ENCODE data around the gene DCLK1. TPM values are rescaled to one million over a fixed set of nuclear protein-coding genes. Genes with fewer than 3 reads are reported as not detected.
A peak's percentile ranks its signal among the peaks of the same experiment; 100 is the strongest.

Gene DCLK1
- total RNA-seq, 1 donor from 2014 or later: 2.2 TPM

DNA sequence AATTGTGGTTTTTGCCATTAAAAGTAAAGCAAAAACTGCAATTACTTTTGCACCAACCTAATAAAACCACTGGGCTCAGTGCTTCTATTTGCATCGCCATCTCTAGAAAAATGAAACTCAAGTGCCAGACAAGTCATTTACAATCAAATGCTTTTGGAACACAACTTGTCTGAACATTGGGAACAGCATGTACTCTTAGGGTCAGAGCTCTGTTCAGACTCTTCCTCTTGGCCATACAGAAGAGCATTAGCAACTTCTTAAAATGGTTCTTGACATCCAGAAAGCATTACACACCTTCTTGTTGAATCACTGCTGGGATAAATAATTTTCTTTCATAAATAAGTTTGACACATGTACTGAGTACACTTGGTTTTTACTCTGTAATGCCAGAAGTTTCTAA is 272.5 kb downstream of the DCLK1 start:
- TF ChIP-seq CTCF (conservative IDR thresholded peaks at IDR 0.05; ENCODE audit: low read depth, low read length): no peak
- no peak for DNase-seq (ENCODE audit: low read depth)
- no peak overlapping the region for H3K4me3 ChIP-seq (ENCODE audit: low read depth, low read length)

DNA sequence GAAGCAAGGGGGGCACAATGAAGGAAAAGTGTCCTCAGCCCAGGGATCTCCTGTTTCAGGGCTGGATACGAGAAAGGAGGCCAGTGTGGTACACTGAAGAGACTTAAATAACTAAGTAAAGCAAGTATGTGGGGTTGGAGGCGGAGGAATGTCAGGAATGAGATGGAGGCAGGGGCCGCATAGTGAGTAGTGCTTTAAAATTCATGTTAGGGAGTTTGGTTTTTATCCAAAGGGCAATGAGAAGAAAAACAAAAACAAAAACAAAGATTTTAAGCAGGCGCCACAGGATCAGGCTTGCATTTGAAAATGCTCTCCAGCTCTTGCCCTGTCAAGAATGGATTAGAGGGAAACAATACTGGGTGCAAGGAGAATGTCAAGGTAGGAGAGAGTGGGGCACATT is 273.4 kb downstream of the DCLK1 start:
- TF ChIP-seq CTCF (conservative IDR thresholded peaks at IDR 0.05; ENCODE audit: low read depth, low read length): no peak
- no peak overlapping the region for H3K4me3 ChIP-seq (ENCODE audit: low read depth, low read length)
- no peak for DNase-seq (ENCODE audit: low read depth)

DNA sequence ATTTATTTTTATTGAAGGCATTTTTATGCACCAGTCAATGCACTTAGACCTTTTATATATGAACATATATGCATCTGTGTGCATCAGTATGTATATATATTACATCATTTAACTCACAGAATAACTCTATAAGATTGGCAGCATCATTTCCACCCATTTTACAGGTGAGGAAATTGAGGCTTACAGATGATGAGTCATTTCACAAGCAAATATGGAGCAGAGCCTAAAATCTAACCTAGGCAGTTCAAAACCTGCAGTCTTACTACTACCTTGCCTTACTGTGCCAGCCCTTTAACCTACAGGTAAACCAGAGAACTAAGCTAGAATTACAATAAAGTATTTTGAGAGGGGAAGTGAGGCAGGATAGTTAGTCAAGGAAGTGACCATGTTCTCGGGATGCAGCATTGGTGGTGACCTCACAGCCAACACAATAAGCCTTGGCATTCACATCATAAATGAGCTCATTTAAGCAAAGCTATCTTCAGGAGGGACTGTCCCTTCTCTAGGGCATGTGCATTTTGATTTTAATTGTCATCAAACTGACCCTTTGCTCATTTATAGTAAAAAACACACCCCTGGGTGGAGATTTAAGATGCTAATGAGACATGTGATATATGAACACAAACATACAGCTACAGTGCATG is 274.3 kb downstream of the DCLK1 start:
- no peak overlapping the region for H3K4me3 ChIP-seq (ENCODE audit: low read depth, low read length)
- no peak for TF ChIP-seq CTCF (conservative IDR thresholded peaks at IDR 0.05; ENCODE audit: low read depth, low read length)
- DNase-seq (ENCODE audit: low read depth): no peak

DNA sequence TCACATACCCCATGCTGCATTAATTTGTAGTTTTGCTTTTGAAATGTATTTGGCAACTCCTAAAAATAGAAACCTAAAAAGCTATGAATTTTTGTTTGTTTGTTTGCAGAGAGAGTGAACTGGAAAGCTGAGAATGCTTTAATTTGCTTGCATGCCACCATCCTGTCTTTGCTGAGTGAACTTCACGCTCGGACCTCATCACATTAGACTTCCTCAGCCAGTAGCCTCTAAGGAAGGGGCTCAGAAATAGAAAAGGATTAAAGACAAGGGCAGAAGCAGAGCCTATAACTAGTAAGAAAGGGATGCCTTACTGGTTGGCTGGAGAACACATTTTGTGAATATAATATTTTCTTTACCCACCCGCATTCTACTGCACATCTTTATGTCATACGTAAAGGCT is 275.1 kb downstream of the DCLK1 start:
- TF ChIP-seq CTCF (conservative IDR thresholded peaks at IDR 0.05; ENCODE audit: low read depth, low read length): no peak
- H3K4me3 ChIP-seq (ENCODE audit: low read depth, low read length): no peak overlapping the region
- no peak for DNase-seq (ENCODE audit: low read depth)

DNA sequence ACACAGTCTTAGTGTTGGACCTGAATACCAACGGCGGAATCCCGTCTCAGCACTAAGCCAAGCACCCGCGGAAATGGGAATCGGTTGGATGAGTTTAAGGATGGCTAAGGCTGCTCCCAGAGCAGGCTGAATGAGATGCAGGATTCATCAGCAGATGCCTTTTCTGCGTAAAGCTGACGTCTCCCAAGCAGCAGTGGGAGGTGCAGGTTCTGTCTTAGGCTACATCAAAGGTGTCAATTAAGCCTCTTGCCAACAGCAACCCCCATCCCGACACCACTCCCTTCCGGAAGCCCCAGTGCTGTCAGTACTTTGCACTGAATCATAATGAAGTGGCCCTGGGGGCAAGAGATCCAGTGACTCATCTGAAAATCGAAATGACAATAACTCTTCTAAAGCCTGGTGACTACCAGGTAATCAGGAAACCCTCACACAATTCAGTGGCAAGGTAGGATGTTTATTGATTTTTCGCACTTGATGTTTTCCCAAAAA is 275.6 kb downstream of the DCLK1 start:
- DNase-seq (ENCODE audit: low read depth): peak; percentile 30
- no peak overlapping the region for H3K4me3 ChIP-seq (ENCODE audit: low read depth, low read length)
- no peak for TF ChIP-seq CTCF (conservative IDR thresholded peaks at IDR 0.05; ENCODE audit: low read depth, low read length)

GRCh38 chr13:35854286-35854685 is 276.9 kb downstream of the DCLK1 start:
- TF ChIP-seq CTCF (conservative IDR thresholded peaks at IDR 0.05; ENCODE audit: low read depth, low read length): no peak
- no peak for DNase-seq (ENCODE audit: low read depth)
- no peak overlapping the region for H3K4me3 ChIP-seq (ENCODE audit: low read depth, low read length)

DNA sequence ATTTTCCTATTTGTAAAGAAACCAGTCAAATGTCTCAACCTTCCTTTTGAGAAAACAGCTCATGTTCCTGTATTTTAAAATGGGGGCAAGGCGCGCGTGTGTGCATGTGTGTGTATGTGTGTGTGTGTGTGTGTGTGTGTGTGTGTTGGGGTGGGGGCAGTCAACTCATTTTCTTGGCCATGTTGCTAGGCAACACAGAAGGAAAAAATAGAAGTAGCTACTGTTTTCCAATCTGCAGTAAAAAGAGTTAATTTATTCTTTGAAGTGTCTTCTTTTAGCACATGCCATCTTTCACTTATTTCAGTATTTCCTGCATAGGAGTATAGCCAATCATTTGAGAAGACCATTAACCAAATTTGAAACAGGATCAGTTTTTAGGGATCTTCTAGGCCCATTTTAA is 279.3 kb downstream of the DCLK1 start:
- no peak overlapping the region for H3K4me3 ChIP-seq (ENCODE audit: low read depth, low read length)
- DNase-seq (ENCODE audit: low read depth): no peak
- no peak for TF ChIP-seq CTCF (conservative IDR thresholded peaks at IDR 0.05; ENCODE audit: low read depth, low read length)
